Endothelial cell of umbilical vein (primary cell): ENCODE measurements around the gene MCF2L. TPM values are rescaled to one million over a fixed set of nuclear protein-coding genes. Genes with fewer than 3 reads are reported as not detected.

ENCODE experiments used
- BruUV-seq: library from RNA; stranded (reverse); fragments of 400-500 nt; replicated peaks from 2 replicates; lab custom pipeline; 2021; lab: Mats Ljungman, UMichigan
- CTCF ChIA-PET: fragments of 300-600, 350-600 bp; sonication (Branson Sonifier 250); formaldehyde crosslinking; loops from one replicate; lab custom pipeline; 2021; ENCODE audit warnings: antibody characterized with exemption, inconsistent platforms; lab: Charles Lee
- POLR2A ChIA-PET: fragments of 300-600, 350-600 bp; sonication (Branson Sonifier 250); formaldehyde crosslinking; loops from one replicate; lab custom pipeline; 2021; ENCODE audit warnings: antibody characterized with exemption, inconsistent platforms; lab: Charles Lee
- DNase-seq: peaks from one replicate; pipeline ENCODE4 v3.0.0-alpha.2; 2011; ENCODE audit warnings: low read depth, low spot score
- FAIRE-seq: peaks from 2 replicates; lab custom pipeline; 2011; peaks lifted over from hg19 to GRCh38; lab: Jason Lieb, UNC
- H2AFZ ChIP-seq: 2 replicates; pipeline ENCODE4 v1.6.0; 2012; ENCODE audit warnings: low read depth, low read length, control low read depth, inconsistent platforms
- H3K27ac ChIP-seq: 2 replicates; pipeline ENCODE4 v1.5.1; 2011; ENCODE audit warnings: low read depth, mild to moderate bottlenecking, control low read depth, low read length, moderate library complexity; ENCODE audit not compliant: insufficient read depth
- H3K27me3 ChIP-seq, 2 experiments: 2 replicates each; pipeline versions ENCODE4 v1.6.0 to v1.6.1; 2011; ENCODE audit warnings: low read length in 2 of 2, mixed read lengths in 1 of 2; ENCODE audit not compliant: control insufficient read depth in 2 of 2, insufficient read depth in 2 of 2
- H3K36me3 ChIP-seq, 2 experiments: 2 replicates in 1 of 2; 3 replicates in 1 of 2; pipeline ENCODE4 v1.5.1; 2011; ENCODE audit warnings: low read length in 2 of 2, mild to moderate bottlenecking in 1 of 2, moderate library complexity in 1 of 2; ENCODE audit not compliant: control insufficient read depth in 2 of 2, insufficient read depth in 2 of 2; ENCODE audit errors: extremely low read depth in 1 of 2
- H3K4me1 ChIP-seq: 3 replicates; pipeline ENCODE4 v1.5.1; 2011; ENCODE audit warnings: mild to moderate bottlenecking, low read length; ENCODE audit not compliant: control insufficient read depth, insufficient read depth; ENCODE audit errors: extremely low read depth
- H3K4me2 ChIP-seq: 2 replicates; pipeline ENCODE4 v1.6.1; 2011; ENCODE audit warnings: low read length, control low read depth, mixed read lengths; ENCODE audit not compliant: insufficient read depth
- H3K4me3 ChIP-seq, 3 experiments: fragments of 200-600 bp in 1 of 3; sonication (generic), shearing (Covaris generic) in 1 of 3; replicated peaks in 1 of 3; 2 replicates each; pipeline ENCODE4 v1.5.1; 2011 to 2016; ENCODE audit warnings: control low read depth in 3 of 3, low read length in 3 of 3, mild to moderate bottlenecking in 2 of 3, inconsistent platforms in 1 of 3, low read depth in 1 of 3, moderate library complexity in 1 of 3; ENCODE audit not compliant: insufficient read depth in 1 of 3
- H3K79me2 ChIP-seq: 2 replicates; pipeline ENCODE4 v1.6.0; 2012; ENCODE audit warnings: low read length, inconsistent platforms; ENCODE audit not compliant: control insufficient read depth, insufficient read depth
- H3K9ac ChIP-seq: replicated peaks from 2 replicates; pipeline ENCODE3; 2011; ENCODE audit warnings: low read length, control low read depth; ENCODE audit not compliant: insufficient read depth; ENCODE audit errors: extremely low read depth
- H3K9me1 ChIP-seq: replicated peaks from 3 replicates; pipeline ENCODE4 v1.6.0; 2011; ENCODE audit warnings: mild to moderate bottlenecking, low read length; ENCODE audit not compliant: control insufficient read depth, insufficient read depth; ENCODE audit errors: extremely low read depth
- H3K9me3 ChIP-seq: replicated peaks from 2 replicates; pipeline ENCODE4 v1.5.1; 2012; ENCODE audit warnings: low read length, inconsistent platforms; ENCODE audit not compliant: control insufficient read depth, insufficient read depth
- H4K20me1 ChIP-seq: replicated peaks from 2 replicates; pipeline ENCODE3; 2011; ENCODE audit warnings: mild to moderate bottlenecking, low read length; ENCODE audit not compliant: control insufficient read depth, insufficient read depth; ENCODE audit errors: extremely low read depth
- EZH2 ChIP-seq: IDR thresholded peaks from 2 replicates; pipeline ENCODE4 v1.6.1; 2012; ENCODE audit warnings: borderline replicate concordance, low read depth, mild to moderate bottlenecking, moderate library complexity, low read length, inconsistent platforms; ENCODE audit not compliant: severe bottlenecking
- FOS ChIP-seq: IDR thresholded peaks from 2 replicates; pipeline ENCODE4 v1.6.1; 2011; ENCODE audit warnings: mild to moderate bottlenecking, low read length, moderate library complexity, borderline replicate concordance; ENCODE audit not compliant: insufficient read depth
- GATA2 ChIP-seq: IDR thresholded peaks from 2 replicates; pipeline ENCODE4 v1.7.0; 2011; ENCODE audit warnings: low read depth, mild to moderate bottlenecking, moderate library complexity, mixed read lengths, low read length; ENCODE audit not compliant: insufficient read length, insufficient read depth
- JUN ChIP-seq: IDR thresholded peaks from 2 replicates; pipeline ENCODE4 v1.6.1; 2011; ENCODE audit warnings: borderline replicate concordance, low read depth; ENCODE audit not compliant: insufficient read length, insufficient read depth
- MYC ChIP-seq: IDR thresholded peaks from one replicate; pipeline ENCODE4 v1.6.1; 2011; ENCODE audit warnings: mild to moderate bottlenecking, low read depth, low read length
- POLR2A ChIP-seq: IDR thresholded peaks from 2 replicates; pipeline ENCODE4 v1.6.1; 2012; ENCODE audit warnings: low read depth, mild to moderate bottlenecking, control low read depth, low read length
- POLR2AphosphoS5 ChIP-seq: IDR thresholded peaks from 2 replicates; pipeline ENCODE4 v1.6.1; 2012; ENCODE audit warnings: low read depth, mild to moderate bottlenecking, control low read depth, low read length, moderate library complexity; ENCODE audit not compliant: insufficient read depth
- dilution Hi-C: fragments of 300-500 bp; cut with MboI; formaldehyde crosslinking; loops from one replicate; pipeline ENCODE4 v1.15.0; 2019; ENCODE audit warnings: low sequenced_read_pairs; ENCODE audit not compliant: extremely low pct_ligation_motif_present
- intact Hi-C: fragments of 100-400 bp; cut with micrococcal nuclease; formaldehyde crosslinking; loops from one replicate; pipeline ENCODE4 v1.10.0; 2022
- polyA plus RNA-seq, 4 experiments: library from polyadenylated mRNA; depleted of rRNA in 3 of 4; stranded (reverse) in 3 of 4; unstranded in 1 of 4; fragments of >200 nt; gene quantifications; 2 replicates each; pipeline versions ENCODE4 v1.2.1 to v1.2.3, GENCODE V29; 2011 to 2012; ENCODE audit warnings: missing spikeins in 1 of 4
- total RNA-seq: library from RNA; stranded (reverse); gene quantifications from 2 replicates; pipeline ENCODE4 v1.2.3, GENCODE V29; 2021
- TF ChIP-seq, protein P1 (sequence below): IDR thresholded peaks from 2 replicates; pipeline ENCODE4 v1.6.1; 2011; ENCODE audit not compliant: insufficient read depth, insufficient read length
- TF ChIP-seq, protein P2 (sequence below), 2 donors: IDR thresholded peaks; 1 replicate in 1 of 2; 2 replicates in 1 of 2; pipeline ENCODE4 v1.5.1; 2011; ENCODE audit warnings: low read length in 2 of 2, mild to moderate bottlenecking in 2 of 2, moderate library complexity in 2 of 2, control low read depth in 1 of 2, inconsistent platforms in 1 of 2, low read depth in 1 of 2; ENCODE audit not compliant: insufficient read depth in 1 of 2; ENCODE audit errors: extremely low read depth in 1 of 2

MCF2L gene
- total and polyA plus RNA-seq, 2 donors (not counting 3 experiments of a cell fraction or from before 2014, with no cell fraction given): 0.33 to 0.58 TPM

DNA sequence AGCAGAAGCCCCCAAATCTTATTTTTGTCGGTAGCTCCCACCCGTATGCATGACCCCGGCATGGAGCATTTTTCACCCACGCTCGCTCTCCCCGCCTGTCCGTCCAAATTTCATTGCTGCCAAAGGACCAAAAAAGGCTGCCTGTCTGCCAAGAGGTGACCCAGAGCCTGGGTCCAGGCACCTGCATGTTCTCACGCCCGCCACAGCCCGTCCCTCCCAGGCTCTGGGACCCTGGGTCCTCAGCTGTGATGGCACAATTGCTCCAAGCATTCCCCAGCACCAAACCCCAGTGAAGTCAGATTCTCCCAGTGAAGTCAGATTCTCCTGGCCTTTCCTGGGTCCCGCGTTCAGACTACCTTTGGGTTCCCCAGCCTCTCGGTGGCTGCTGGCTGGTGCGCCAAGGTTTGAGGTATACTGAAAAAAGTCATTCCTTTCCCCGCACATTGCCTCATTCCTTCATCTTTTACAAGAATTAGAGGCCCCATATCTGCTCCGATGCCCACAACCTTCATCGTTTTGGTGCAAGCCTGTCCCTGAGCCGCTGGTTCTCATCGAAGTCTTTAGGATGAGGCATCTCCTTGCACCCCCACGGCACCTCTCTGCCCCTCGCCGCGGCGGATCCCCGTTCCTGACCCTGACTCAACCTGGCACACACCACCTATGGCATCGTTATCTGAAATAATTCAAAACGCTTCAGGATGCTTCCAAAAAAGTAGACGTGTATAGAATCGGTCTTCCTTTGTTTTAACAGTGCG, 77.3 kb downstream of the MCF2L start:
- Histone ChIP-seq H3K36me3 (no peaks in the 10 kb centered on the region), H3K79me2 (no peaks in the 10 kb centered on the region), H3K9me1 (no peaks in the 10 kb centered on the region), H3K4me3 (no peak overlapping the region), H3K4me1 (no peaks in the 10 kb centered on the region), H3K9me3 (no peaks in the 10 kb centered on the region), H3K27me3 (no peaks in the 10 kb centered on the region), H4K20me1 (no peaks in the 10 kb centered on the region), H2AFZ (no peak overlapping the region), H3K4me2 (no peak overlapping the region), H3K9ac (no peak overlapping the region), H3K27ac (no peak overlapping the region)
- ChIA-PET CTCF (no interaction called here), POLR2A (no interaction called here)
- dilution Hi-C loops (no loop called here), intact Hi-C loops (no loop called here)
- TF ChIP-seq EZH2: no peak
- no peak for TF ChIP-seq MYC
- TF ChIP-seq FOS: no peak
- TF ChIP-seq, protein P1, sequence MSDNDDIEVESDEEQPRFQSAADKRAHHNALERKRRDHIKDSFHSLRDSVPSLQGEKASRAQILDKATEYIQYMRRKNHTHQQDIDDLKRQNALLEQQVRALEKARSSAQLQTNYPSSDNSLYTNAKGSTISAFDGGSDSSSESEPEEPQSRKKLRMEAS: no peak
- TF ChIP-seq POLR2A: no peak
- TF ChIP-seq POLR2AphosphoS5: no peak
- TF ChIP-seq GATA2: no peak
- TF ChIP-seq, protein P2, sequence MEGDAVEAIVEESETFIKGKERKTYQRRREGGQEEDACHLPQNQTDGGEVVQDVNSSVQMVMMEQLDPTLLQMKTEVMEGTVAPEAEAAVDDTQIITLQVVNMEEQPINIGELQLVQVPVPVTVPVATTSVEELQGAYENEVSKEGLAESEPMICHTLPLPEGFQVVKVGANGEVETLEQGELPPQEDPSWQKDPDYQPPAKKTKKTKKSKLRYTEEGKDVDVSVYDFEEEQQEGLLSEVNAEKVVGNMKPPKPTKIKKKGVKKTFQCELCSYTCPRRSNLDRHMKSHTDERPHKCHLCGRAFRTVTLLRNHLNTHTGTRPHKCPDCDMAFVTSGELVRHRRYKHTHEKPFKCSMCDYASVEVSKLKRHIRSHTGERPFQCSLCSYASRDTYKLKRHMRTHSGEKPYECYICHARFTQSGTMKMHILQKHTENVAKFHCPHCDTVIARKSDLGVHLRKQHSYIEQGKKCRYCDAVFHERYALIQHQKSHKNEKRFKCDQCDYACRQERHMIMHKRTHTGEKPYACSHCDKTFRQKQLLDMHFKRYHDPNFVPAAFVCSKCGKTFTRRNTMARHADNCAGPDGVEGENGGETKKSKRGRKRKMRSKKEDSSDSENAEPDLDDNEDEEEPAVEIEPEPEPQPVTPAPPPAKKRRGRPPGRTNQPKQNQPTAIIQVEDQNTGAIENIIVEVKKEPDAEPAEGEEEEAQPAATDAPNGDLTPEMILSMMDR (IDR thresholded peaks at IDR 0.05; ENCODE audit: extremely low read depth in 1 of 2, insufficient read depth in 1 of 2, low read depth in 1 of 2, low read length in 2 of 2): no peak
- no peak for TF ChIP-seq JUN
- BruUV-seq: no TSS peak
- no peak for FAIRE-seq
- DNase-seq: no peak
